Measurements from ENCODE around the gene HOXA6.

HOXA6 gene

GRCh38 chr7:27161214-27161720 lies 13.7 kb upstream of the HOXA6 start:
- DNase-seq = no peak

- peak; percentile 89 for DNase-seq
Measured at GRCh38 chr7:27160546-27161213, 13.1 kb upstream of the HOXA6 start.

GRCh38 chr7:27160145-27160545 lies 12.6 kb upstream of the HOXA6 start:
- peak; percentile 34 for DNase-seq

- DNase-seq = no peak
Measured at GRCh38 chr7:27159266-27160144, 11.9 kb upstream of the HOXA6 start.

GRCh38 chr7:27158436-27159265 lies 11.1 kb upstream of the HOXA6 start:
- DNase-seq = no peak

GRCh38 chr7:27157702-27158431 lies 10.3 kb upstream of the HOXA6 start:
- no peak for DNase-seq

- no peak for DNase-seq
Measured at GRCh38 chr7:27156916-27157701, 9.5 kb upstream of the HOXA6 start.

GRCh38 chr7:27156508-27156898 lies 8.9 kb upstream of the HOXA6 start, which contains the start of gene HOXA7:
Gene HOXA7 (minus strand): TSS chr7:27156675. CDS start chr7:27156545, 130 bp downstream.
- DNase-seq = no peak

GRCh38 chr7:27155816-27156507 lies 8.4 kb upstream of the HOXA6 start:
- peak; percentile 34 for DNase-seq

- DNase-seq = peak; percentile 52
Measured at GRCh38 chr7:27154901-27155815, 7.6 kb upstream of the HOXA6 start.

- no peak for DNase-seq
Measured at GRCh38 chr7:27154369-27154768, 6.8 kb upstream of the HOXA6 start.

- DNase-seq = no peak
Measured at GRCh38 chr7:27153526-27153925, 6.0 kb upstream of the HOXA6 start.

GRCh38 chr7:27152816-27153442 lies 5.4 kb upstream of the HOXA6 start:
- DNase-seq = no peak

GRCh38 chr7:27151931-27152815 lies 4.6 kb upstream of the HOXA6 start, which contains the start of gene HOXA3:
Gene HOXA3 (minus strand): TSS chr7:27152583. CDS start chr7:27110640, 41,943 bp downstream.
- no peak for DNase-seq

GRCh38 chr7:27151341-27151930 lies 3.9 kb upstream of the HOXA6 start:
- no peak for DNase-seq

GRCh38 chr7:27150568-27151340 lies 3.2 kb upstream of the HOXA6 start:
- DNase-seq = peak; percentile 76

Measured in CD4-positive, alpha-beta T cell treated with Interleukin-6 for 4 hours (primary cell).